ENCODE measurements around the gene PPIP5K2. TPM values are rescaled to one million over a fixed set of nuclear protein-coding genes. Genes with fewer than 3 reads are reported as not detected.

PPIP5K2 gene
- total and polyA plus RNA-seq, 2 of the 8 experiments (the other 6 are each of a cell fraction or from before 2014, with no cell fraction given) = 14.8 to 46.6 TPM

- TF ChIP-seq NANOG (IDR thresholded peaks at IDR 0.05; ENCODE audit: insufficient read depth, low read depth, low read length, poor library complexity, severe bottlenecking) (no peak), SRF (IDR thresholded peaks at IDR 0.05; ENCODE audit: low read depth, low read length) (no peak), TAF1 (IDR thresholded peaks at IDR 0.05; ENCODE audit: low read depth, low read length) (no peak), JUND (IDR thresholded peaks at IDR 0.05; ENCODE audit: low read length) (no peak), EGR1 (IDR thresholded peaks at IDR 0.05; ENCODE audit: borderline replicate concordance, low read depth, low read length) (no peak), RXRA (IDR thresholded peaks at IDR 0.05; ENCODE audit: insufficient read depth, low read depth, low read length) (no peak), CHD1 (IDR thresholded peaks at IDR 0.05; ENCODE audit: low read depth, low read length) (no peak)
These were observed 33.6 kb upstream of the PPIP5K2 start (continued) for GRCh38 chr5:103086547-103086946.

Measured in H1 (cell line).